Transverse colon (tissue), 3 donors: ENCODE measurements around the gene DCDC2C.

Experiments used
- EP300 ChIP-seq: sonication (generic); formaldehyde crosslinking; IDR thresholded peaks from one replicate; pipeline ENCODE4 v1.6.1; 2017; ENCODE audit warnings: antibody characterized with exemption, low read depth
- POLR2A ChIP-seq: fragments of 450-650 bp; IDR thresholded peaks from one replicate; pipeline ENCODE4 v1.6.1; 2016; ENCODE audit warnings: antibody characterized with exemption, mild to moderate bottlenecking, moderate library complexity
- TF ChIP-seq, protein P1 (sequence below), 5 experiments: fragments of 200-600 bp in 3 of 5; fragments of 450-650 bp in 2 of 5; sonication (generic) in 3 of 5; IDR thresholded peaks; 1 replicate in 2 of 5; 2 replicates in 3 of 5; pipeline ENCODE4 v1.5.1; 2016 to 2017; ENCODE audit warnings: antibody characterized with exemption in 5 of 5, inconsistent platforms in 3 of 5, mild to moderate bottlenecking in 2 of 5, moderate library complexity in 1 of 5

DNA sequence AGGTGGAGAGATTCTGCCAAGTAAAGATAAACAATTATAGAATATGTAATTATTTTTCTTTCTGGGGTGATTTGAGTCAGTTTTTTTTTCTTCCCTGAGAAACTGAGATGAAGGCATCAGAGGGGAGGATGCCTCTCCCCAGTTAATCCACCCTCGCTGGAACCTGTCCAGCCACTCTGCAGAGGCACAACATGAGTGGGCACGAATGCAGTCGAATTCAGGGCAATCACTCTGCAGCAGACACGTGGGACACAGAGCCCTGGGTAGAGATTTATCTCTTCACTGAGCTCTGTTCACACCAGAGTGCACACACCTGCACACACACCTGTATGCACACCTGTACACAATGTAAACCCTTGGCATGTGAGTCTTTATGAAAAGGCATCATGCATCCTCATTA is 154.2 kb downstream of the DCDC2C start:
- TF ChIP-seq EP300 (no peak), POLR2A (no peak)
- TF ChIP-seq, protein P1, sequence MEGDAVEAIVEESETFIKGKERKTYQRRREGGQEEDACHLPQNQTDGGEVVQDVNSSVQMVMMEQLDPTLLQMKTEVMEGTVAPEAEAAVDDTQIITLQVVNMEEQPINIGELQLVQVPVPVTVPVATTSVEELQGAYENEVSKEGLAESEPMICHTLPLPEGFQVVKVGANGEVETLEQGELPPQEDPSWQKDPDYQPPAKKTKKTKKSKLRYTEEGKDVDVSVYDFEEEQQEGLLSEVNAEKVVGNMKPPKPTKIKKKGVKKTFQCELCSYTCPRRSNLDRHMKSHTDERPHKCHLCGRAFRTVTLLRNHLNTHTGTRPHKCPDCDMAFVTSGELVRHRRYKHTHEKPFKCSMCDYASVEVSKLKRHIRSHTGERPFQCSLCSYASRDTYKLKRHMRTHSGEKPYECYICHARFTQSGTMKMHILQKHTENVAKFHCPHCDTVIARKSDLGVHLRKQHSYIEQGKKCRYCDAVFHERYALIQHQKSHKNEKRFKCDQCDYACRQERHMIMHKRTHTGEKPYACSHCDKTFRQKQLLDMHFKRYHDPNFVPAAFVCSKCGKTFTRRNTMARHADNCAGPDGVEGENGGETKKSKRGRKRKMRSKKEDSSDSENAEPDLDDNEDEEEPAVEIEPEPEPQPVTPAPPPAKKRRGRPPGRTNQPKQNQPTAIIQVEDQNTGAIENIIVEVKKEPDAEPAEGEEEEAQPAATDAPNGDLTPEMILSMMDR (IDR thresholded peaks at IDR 0.05): no peak
